ENCODE data around the gene PTRHD1.
"Not testable (repeated sequence)": the region's sequence is repeated elsewhere in the genome, so short reads cannot be mapped to it uniquely, and the experiment has no call there.

Gene PTRHD1

GRCh38 chr2:24809316-24810007 is 16.3 kb upstream of the PTRHD1 start:
- H3K4me3 ChIP-seq (ENCODE audit: low read length), result no peak overlapping the region
- no peak for TF ChIP-seq ZNF274 (IDR thresholded peaks at IDR 0.05; ENCODE audit: low read depth, low read length)

GRCh38 chr2:24806661-24807036 is 13.5 kb upstream of the PTRHD1 start:
- no peak for TF ChIP-seq ZNF274 (IDR thresholded peaks at IDR 0.05; ENCODE audit: low read depth, low read length)
- no peak overlapping the region for H3K4me3 ChIP-seq (ENCODE audit: low read length)

- H3K4me3 ChIP-seq (ENCODE audit: low read length), result not testable (repeated sequence)
These were observed 12.8 kb upstream of the PTRHD1 start for GRCh38 chr2:24805811-24806660.

- not testable (repeated sequence) for H3K4me3 ChIP-seq (ENCODE audit: low read length)
These were observed 7.3 kb upstream of the PTRHD1 start for GRCh38 chr2:24800487-24800886.

- no peak overlapping the region for H3K4me3 ChIP-seq (ENCODE audit: low read length)
- no peak for TF ChIP-seq ZNF274 (IDR thresholded peaks at IDR 0.05; ENCODE audit: low read depth, low read length)
These were observed 4.5 kb upstream of the PTRHD1 start for GRCh38 chr2:24797644-24798043.

GRCh38 chr2:24793761-24794435 is 707 bp upstream of the PTRHD1 start:
- H3K4me3 ChIP-seq (ENCODE audit: low read length), result peak overlapping the region; percentile 90
- TF ChIP-seq ZNF274 (IDR thresholded peaks at IDR 0.05; ENCODE audit: low read depth, low read length), result no peak

- peak overlapping the region; percentile 90 for H3K4me3 ChIP-seq (ENCODE audit: low read length)
- no peak for TF ChIP-seq ZNF274 (IDR thresholded peaks at IDR 0.05; ENCODE audit: low read depth, low read length)
These were observed 683 bp downstream of the PTRHD1 start for GRCh38 chr2:24792542-24792873.

GRCh38 chr2:24791452-24791851 is 1.7 kb downstream of the PTRHD1 start:
- no peak overlapping the region for H3K4me3 ChIP-seq (ENCODE audit: low read length)
- TF ChIP-seq ZNF274 (IDR thresholded peaks at IDR 0.05; ENCODE audit: low read depth, low read length), result no peak

GRCh38 chr2:24788816-24789215 is 4.4 kb downstream of the PTRHD1 start:
- TF ChIP-seq ZNF274 (IDR thresholded peaks at IDR 0.05; ENCODE audit: low read depth, low read length), result no peak
- H3K4me3 ChIP-seq (ENCODE audit: low read length), result no peak overlapping the region

- no peak for TF ChIP-seq ZNF274 (IDR thresholded peaks at IDR 0.05; ENCODE audit: low read depth, low read length)
- H3K4me3 ChIP-seq (ENCODE audit: low read length), result no peak overlapping the region
These were observed 5.7 kb downstream of the PTRHD1 start for GRCh38 chr2:24787532-24787931.

- no peak for TF ChIP-seq ZNF274 (IDR thresholded peaks at IDR 0.05; ENCODE audit: low read depth, low read length)
- peak overlapping the region; percentile 10; the same call in 1 of the 2 replicates for H3K4me3 ChIP-seq (ENCODE audit: low read length)
These were observed 7.4 kb downstream of the PTRHD1 start for GRCh38 chr2:24785671-24786321.

- TF ChIP-seq ZNF274 (IDR thresholded peaks at IDR 0.05; ENCODE audit: low read depth, low read length), result no peak
These were observed 9.6 kb downstream of the PTRHD1 start for GRCh38 chr2:24783641-24784040.

GRCh38 chr2:24779116-24779515 is 14.1 kb downstream of the PTRHD1 start:
- no peak for TF ChIP-seq ZNF274 (IDR thresholded peaks at IDR 0.05; ENCODE audit: low read depth, low read length)
- no peak overlapping the region for H3K4me3 ChIP-seq (ENCODE audit: low read length)

More at GRCh38 chr2:24783641-24784040, 9.6 kb downstream of the PTRHD1 start:
- no peak overlapping the region for H3K4me3 ChIP-seq (ENCODE audit: low read length)

- no peak for TF ChIP-seq ZNF274 (IDR thresholded peaks at IDR 0.05; ENCODE audit: low read depth, low read length)
- H3K4me3 ChIP-seq (ENCODE audit: low read length), result no peak overlapping the region
These were observed 18.8 kb downstream of the PTRHD1 start for GRCh38 chr2:24774373-24774772.

All from GM08714 (cell line).